Pancreas (tissue), 10 donors: ENCODE results near the gene RTN4R. TPM values are rescaled to one million over a fixed set of nuclear protein-coding genes. Genes with fewer than 3 reads are reported as not detected.

ENCODE experiments used
- ATAC-seq, 4 donors: fragments of 200-7000 bp; cut with Tn5 transposase; one replicate each; pipeline versions ENCODE4 v1.8.0 to v1.9.1; 2020; ENCODE audit warnings: mild to moderate bottlenecking in 4 of 4, moderate library complexity in 4 of 4
- DNase-seq, 6 donors: peaks; one replicate each; pipeline ENCODE4 v3.0.0-alpha.2; 2020
- FAIRE-seq: peaks from 2 replicates; lab custom pipeline; 2012; peaks lifted over from hg19 to GRCh38; lab: Jason Lieb, UNC
- H3K27ac ChIP-seq, 4 donors: fragments of 200-600 bp; sonication (generic); 1 replicate in 3 of 4; 2 replicates in 1 of 4; pipeline versions ENCODE4 v1.5.0 to v1.8.0; 2020
- H3K27me3 ChIP-seq, 4 donors: fragments of 200-600 bp; one replicate each; pipeline ENCODE4 v1.8.0; 2021
- H3K36me3 ChIP-seq, 3 donors: fragments of 200-600 bp; sonication (generic) in 1 of 3; one replicate each; pipeline versions ENCODE4 v1.5.0 to v1.8.0; 2020 to 2021
- H3K4me1 ChIP-seq, 3 donors: fragments of 200-600 bp; one replicate each; pipeline ENCODE4 v1.8.0; 2021
- H3K4me3 ChIP-seq, 4 donors: fragments of 200-600 bp; sonication (generic) in 2 of 4; one replicate each; pipeline versions ENCODE4 v1.5.0 to v1.8.0; 2020 to 2021
- H3K9me3 ChIP-seq, 4 donors: fragments of 200-600 bp; one replicate each; pipeline ENCODE4 v1.8.0; 2021
- CTCF ChIP-seq, 4 donors: fragments of 200-600 bp; sonication (generic) in 3 of 4; IDR thresholded peaks; one replicate each; pipeline versions ENCODE4 v1.5.0 to v1.8.0; 2021; ENCODE audit warnings: antibody characterized with exemption in 4 of 4
- WGBS, 2 donors: extraction: QIAGEN DNeasy Blood & Tissue Kit; methylation state at CpG; one replicate each; pipeline ENCODE4 v1.1.7; 2013; 5-methylcytosine and 5-hydroxymethylcytosine counted together
- intact Hi-C, 3 donors: fragments of 100-400 bp; cut with DNase I; formaldehyde crosslinking; loops; one replicate each; pipeline versions ENCODE4 v1.11.1 to v1.14.2; 2022
- polyA plus RNA-seq, 2 donors: library from polyadenylated mRNA; stranded (reverse); fragments of 200-250 nt; gene quantifications; one replicate each; pipeline ENCODE4 v1.2.3, GENCODE V29; 2013
- total RNA-seq, 6 donors: library from RNA; stranded (reverse); fragmentation: NEBNext Ultra II Directional in 4 of 6; extraction: Animal tissue kit (Norgen Biotek cat#: 25700) in 4 of 6; gene quantifications; one replicate each; pipeline versions ENCODE4 v1.2.1 to v1.2.4, GENCODE V29; 2021 to 2023
- donor health status: healthy with polysubstance abuse.
- donor health status: DM: no; HTN: no; CAD: no; lungs with moderate emphysema.
- donor health status: DM: no; HTN: no; CAD: no.
- donor health status: control.
- donor health status: control.
- donor health status: Bipolar disorder and iron deficiency.
- donor health status: DM: yes; HTN: yes; CAD: no.
- donor health status: DM: no; HTN: no; CAD: no.
- donor health status: DM: no; HTN: no; CAD: no.
- donor health status: DM: yes; HTN: yes; CAD: no.

RTN4R gene
- total and polyA plus RNA-seq, 8 donors, result 0.88 to 7.4 (median 1.7) TPM

GRCh38 chr22:20302438-20303228 is 34.5 kb upstream of the RTN4R start:
- WGBS, 2 donors, result 60 to 74% methylated on average over 12 to 13 of the region's 13 CpGs
- FAIRE-seq (no peak), ATAC-seq (no peak), DNase-seq (peak in 1 of 6 donors; percentile 45)
- peaks cover 0 to 4% (median 0%) of the 10 kb centered on the region in 4 donors for H3K27me3 ChIP-seq
- H3K4me1 ChIP-seq, result peaks cover 0 to 4% (median 0%) of the 10 kb centered on the region in 3 donors
- TF ChIP-seq CTCF (IDR thresholded peaks at IDR 0.05), result no peak
- H3K36me3 ChIP-seq, result no peaks in the 10 kb centered on the region
- H3K27ac ChIP-seq, result no peak overlapping the region
- H3K9me3 ChIP-seq, result no peaks in the 10 kb centered on the region
- intact Hi-C loops, result no loop called here
- no peak overlapping the region for H3K4me3 ChIP-seq

GRCh38 chr22:20299746-20300136 is 31.6 kb upstream of the RTN4R start:
- no peaks in the 10 kb centered on the region for H3K9me3 ChIP-seq
- WGBS, 2 donors, result 0 to 1% methylated on average over 31 to 52 of the region's 52 CpGs
- H3K27me3 ChIP-seq, result peaks cover 0 to 4% (median 0%) of the 10 kb centered on the region in 4 donors
- intact Hi-C loops, result no loop called here
- ATAC-seq (peak; percentile 33 to 71 (median 48)), FAIRE-seq (no peak), DNase-seq (peak in 5 of 6 donors; percentile 45 to 86 (median 59))
- H3K36me3 ChIP-seq, result no peaks in the 10 kb centered on the region
- no peak for TF ChIP-seq CTCF (IDR thresholded peaks at IDR 0.05)
- peak overlapping the region; percentile 5 to 63 (median 38) for H3K4me3 ChIP-seq
- H3K27ac ChIP-seq, result no peak overlapping the region
- H3K4me1 ChIP-seq, result peaks cover 0 to 4% (median 0%) of the 10 kb centered on the region in 3 donors

- Histone ChIP-seq H3K9me3 (no peaks in the 10 kb centered on the region), H3K4me3 (peak overlapping the region; percentile 26 to 63 (median 38)), H3K36me3 (no peaks in the 10 kb centered on the region), H3K4me1 (peaks cover 0 to 4% (median 0%) of the 10 kb centered on the region in 3 donors), H3K27ac (no peak overlapping the region), H3K27me3 (peaks cover 0 to 4% (median 0%) of the 10 kb centered on the region in 4 donors)
- TF ChIP-seq CTCF (IDR thresholded peaks at IDR 0.05), result no peak
- DNase-seq (peak; percentile 85 to 95 (median 94)), ATAC-seq (peak; percentile 91 to 95 (median 92)), FAIRE-seq (no peak)
- intact Hi-C loops, result no loop called here
- 1 to 2% methylated on average over 59 to 89 of the region's 90 CpGs for WGBS, 2 donors
These were observed 31.0 kb upstream of the RTN4R start for GRCh38 chr22:20298803-20299745.

- FAIRE-seq (no peak), DNase-seq (peak in 2 of 6 donors; percentile 27 to 75), ATAC-seq (no peak)
- H3K4me3 ChIP-seq, result peak overlapping the region; percentile 26 to 63 (median 38)
- no peaks in the 10 kb centered on the region for H3K36me3 ChIP-seq
- peaks cover 0 to 4% (median 0%) of the 10 kb centered on the region in 4 donors for H3K27me3 ChIP-seq
- no peak for TF ChIP-seq CTCF (IDR thresholded peaks at IDR 0.05)
- 59 to 61% methylated on average over 25 of the region's 25 CpGs for WGBS, 2 donors
- intact Hi-C loops, result no loop called here
- H3K4me1 ChIP-seq, result peaks cover 0 to 4% (median 0%) of the 10 kb centered on the region in 3 donors
- no peak overlapping the region for H3K27ac ChIP-seq
- no peaks in the 10 kb centered on the region for H3K9me3 ChIP-seq
These were observed 30.1 kb upstream of the RTN4R start for GRCh38 chr22:20298110-20298802.
